ENCODE data around the gene KLHL3. TPM values are rescaled to one million over a fixed set of nuclear protein-coding genes. Genes with fewer than 3 reads are reported as not detected.

The KLHL3 gene
- total RNA-seq, 1 donor from 2014 or later = 7.5 TPM

GRCh38 chr5:137621306-137621705, 114.6 kb downstream of the KLHL3 start:
- intact Hi-C loops (cut with DNase I) = loop anchor here (5.0 to 10.0 kb wide), 6 partner anchors 131 to 713 kb away; partner anchors contain the start of genes CDC25C, FAM53C, HNRNPA0 and NME5
- Histone ChIP-seq H3K27ac (peak overlapping the region; percentile 89 to 92), H3K4me3 (no peak overlapping the region), H3K9me3 (no peaks in the 10 kb centered on the region), H3K4me1 (peaks cover 9 to 43% of the 10 kb centered on the region in 2 donors), H3K27me3 (no peaks in the 10 kb centered on the region), H3K36me3 (no peaks in the 10 kb centered on the region)
- DNase-seq (ENCODE audit: low spot score in 2 of 2) = peak in 1 of 2 donors; percentile 61
- TF ChIP-seq CTCF (IDR thresholded peaks at IDR 0.05) = no peak

- H3K4me3 ChIP-seq = no peak overlapping the region
- TF ChIP-seq CTCF (IDR thresholded peaks at IDR 0.05) = no peak
- no peaks in the 10 kb centered on the region for H3K36me3 ChIP-seq
- H3K9me3 ChIP-seq = no peaks in the 10 kb centered on the region
- peaks cover 9 to 43% of the 10 kb centered on the region in 2 donors for H3K4me1 ChIP-seq
- intact Hi-C loops (cut with DNase I) = loop anchor here (10.0 kb wide), 1 partner anchor 305 kb away; no protein-coding TSS in a partner anchor
- H3K27ac ChIP-seq = peak overlapping the region; percentile 84 to 92
- peak in 1 of 2 donors; percentile 83 for DNase-seq (ENCODE audit: low spot score in 2 of 2)
- no peaks in the 10 kb centered on the region for H3K27me3 ChIP-seq
Measured at GRCh38 chr5:137619191-137619870, 116.6 kb downstream of the KLHL3 start.

GRCh38 chr5:137618476-137618875, 117.4 kb downstream of the KLHL3 start:
- intact Hi-C loops (cut with DNase I) = loop anchor here (10.0 kb wide), 1 partner anchor 304 kb away; no protein-coding TSS in a partner anchor
- H3K36me3 ChIP-seq = no peaks in the 10 kb centered on the region
- H3K27ac ChIP-seq = peak overlapping the region in 1 of 2 donors; percentile 84
- no peak overlapping the region for H3K4me3 ChIP-seq
- TF ChIP-seq CTCF (IDR thresholded peaks at IDR 0.05) = no peak
- no peaks in the 10 kb centered on the region for H3K9me3 ChIP-seq
- DNase-seq (ENCODE audit: low spot score in 2 of 2) = peak in 1 of 2 donors; percentile 28
- H3K27me3 ChIP-seq = no peaks in the 10 kb centered on the region
- H3K4me1 ChIP-seq = peaks cover 9 to 40% of the 10 kb centered on the region in 2 donors

GRCh38 chr5:137617528-137618205, 118.2 kb downstream of the KLHL3 start:
- Histone ChIP-seq H3K9me3 (no peaks in the 10 kb centered on the region), H3K27ac (no peak overlapping the region), H3K4me1 (peaks cover 5 to 32% of the 10 kb centered on the region in 2 donors), H3K27me3 (no peaks in the 10 kb centered on the region), H3K4me3 (no peak overlapping the region), H3K36me3 (no peaks in the 10 kb centered on the region)
- TF ChIP-seq CTCF (IDR thresholded peaks at IDR 0.05) = no peak
- DNase-seq (ENCODE audit: low spot score in 2 of 2) = peak in 1 of 2 donors; percentile 30
- intact Hi-C loops (cut with DNase I) = loop anchor here (10.0 kb wide), 1 partner anchor 303 kb away; no protein-coding TSS in a partner anchor

GRCh38 chr5:137616046-137616445, 119.8 kb downstream of the KLHL3 start:
- Histone ChIP-seq H3K4me1 (peaks cover 0 to 20% of the 10 kb centered on the region in 2 donors), H3K27me3 (no peaks in the 10 kb centered on the region), H3K36me3 (no peaks in the 10 kb centered on the region), H3K9me3 (no peaks in the 10 kb centered on the region), H3K4me3 (no peak overlapping the region), H3K27ac (no peak overlapping the region)
- DNase-seq (ENCODE audit: low spot score in 2 of 2) = peak in 1 of 2 donors; percentile 48
- TF ChIP-seq CTCF (IDR thresholded peaks at IDR 0.05) = no peak
- intact Hi-C loops (cut with DNase I) = loop anchor here (10.0 kb wide), 1 partner anchor 301 kb away; no protein-coding TSS in a partner anchor
